Omental fat pad (tissue), 4 donors: Measurements from ENCODE around the gene KMT2C. TPM values are rescaled to one million over a fixed set of nuclear protein-coding genes. Genes with fewer than 3 reads are reported as not detected.

Experiments
- ATAC-seq: fragments of 150-250 bp; one replicate; pipeline ENCODE4 v1.9.1; 2016; ENCODE audit warnings: mild to moderate bottlenecking, moderate library complexity; ENCODE audit not compliant: low FRiP score
- DNase-seq: peaks from one replicate; pipeline ENCODE4 v3.0.0-alpha.2; 2019; ENCODE audit warnings: low spot score
- total RNA-seq, 4 donors: library from RNA; depleted of rRNA; stranded (reverse); fragments of >200 nt; gene quantifications; one replicate each; pipeline ENCODE4 v1.1.0, GENCODE V29; 2016
- TF ChIP-seq, protein P1 (sequence below), 3 donors: fragments of 450-650 bp; IDR thresholded peaks; one replicate each; pipeline ENCODE4 v1.5.1; 2016 to 2017; ENCODE audit warnings: antibody characterized with exemption in 3 of 3, mild to moderate bottlenecking in 3 of 3, moderate library complexity in 2 of 3

The KMT2C gene
- total RNA-seq, 4 donors from 2014 or later: 52.5 to 84.3 (median 59.2) TPM

DNA sequence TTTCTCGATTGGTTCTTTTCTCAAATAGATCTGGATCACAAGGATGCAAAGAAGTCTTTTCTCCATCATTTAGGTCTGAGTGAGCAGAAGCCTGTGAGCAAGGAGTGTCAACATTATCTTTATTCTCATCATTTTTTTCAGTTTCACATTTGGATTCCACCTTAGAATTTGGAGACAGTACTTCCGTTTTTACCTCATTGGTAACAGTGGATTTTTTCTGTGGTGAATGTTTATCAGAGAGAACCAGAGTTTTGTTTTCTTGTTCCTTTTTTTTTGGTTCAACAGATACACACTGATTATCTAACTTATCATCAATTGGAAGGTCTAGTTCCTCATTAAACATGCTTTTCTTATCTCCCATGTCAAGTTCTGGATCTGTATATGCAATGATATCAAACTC lies 259.0 kb downstream of the KMT2C start:
- ATAC-seq: no peak
- TF ChIP-seq, protein P1, sequence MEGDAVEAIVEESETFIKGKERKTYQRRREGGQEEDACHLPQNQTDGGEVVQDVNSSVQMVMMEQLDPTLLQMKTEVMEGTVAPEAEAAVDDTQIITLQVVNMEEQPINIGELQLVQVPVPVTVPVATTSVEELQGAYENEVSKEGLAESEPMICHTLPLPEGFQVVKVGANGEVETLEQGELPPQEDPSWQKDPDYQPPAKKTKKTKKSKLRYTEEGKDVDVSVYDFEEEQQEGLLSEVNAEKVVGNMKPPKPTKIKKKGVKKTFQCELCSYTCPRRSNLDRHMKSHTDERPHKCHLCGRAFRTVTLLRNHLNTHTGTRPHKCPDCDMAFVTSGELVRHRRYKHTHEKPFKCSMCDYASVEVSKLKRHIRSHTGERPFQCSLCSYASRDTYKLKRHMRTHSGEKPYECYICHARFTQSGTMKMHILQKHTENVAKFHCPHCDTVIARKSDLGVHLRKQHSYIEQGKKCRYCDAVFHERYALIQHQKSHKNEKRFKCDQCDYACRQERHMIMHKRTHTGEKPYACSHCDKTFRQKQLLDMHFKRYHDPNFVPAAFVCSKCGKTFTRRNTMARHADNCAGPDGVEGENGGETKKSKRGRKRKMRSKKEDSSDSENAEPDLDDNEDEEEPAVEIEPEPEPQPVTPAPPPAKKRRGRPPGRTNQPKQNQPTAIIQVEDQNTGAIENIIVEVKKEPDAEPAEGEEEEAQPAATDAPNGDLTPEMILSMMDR (IDR thresholded peaks at IDR 0.05): no peak

DNA sequence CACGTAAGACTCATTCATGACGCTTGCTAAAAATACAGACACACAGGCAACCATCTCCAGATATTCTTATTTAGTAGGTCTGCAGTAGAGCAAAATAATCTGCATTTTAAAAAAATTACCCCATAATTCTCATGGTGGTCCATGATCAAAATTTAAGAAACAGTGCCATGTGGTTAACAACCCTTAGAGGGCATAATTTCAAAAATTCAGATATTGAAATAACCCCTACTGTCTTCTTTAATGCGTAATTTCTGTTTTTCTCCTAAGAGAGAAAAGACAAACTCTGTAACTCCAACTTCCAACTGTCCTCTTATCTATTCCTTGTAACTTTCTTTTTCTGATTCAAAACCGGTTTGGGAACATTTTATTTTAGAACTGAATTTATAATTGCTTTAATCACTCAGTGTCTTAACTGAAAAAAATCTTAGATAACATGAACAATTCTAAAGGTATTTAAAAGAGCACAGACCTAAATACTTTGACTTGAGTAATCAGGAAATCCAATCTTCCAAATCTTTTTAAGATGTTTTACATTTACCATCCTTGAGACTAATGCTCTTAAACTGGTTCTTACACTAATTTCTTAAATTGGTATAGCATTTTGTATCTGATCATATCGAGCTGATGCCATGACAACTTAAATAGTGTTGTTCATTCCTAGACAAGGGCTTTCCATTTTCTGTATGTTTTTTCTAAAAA lies 262.3 kb downstream of the KMT2C start:
- no peak for DNase-seq
- ATAC-seq: no peak
- TF ChIP-seq, protein P1 (IDR thresholded peaks at IDR 0.05): no peak

More for the DNA sequence above, 259.0 kb downstream of the KMT2C start:
- no peak for DNase-seq

DNA sequence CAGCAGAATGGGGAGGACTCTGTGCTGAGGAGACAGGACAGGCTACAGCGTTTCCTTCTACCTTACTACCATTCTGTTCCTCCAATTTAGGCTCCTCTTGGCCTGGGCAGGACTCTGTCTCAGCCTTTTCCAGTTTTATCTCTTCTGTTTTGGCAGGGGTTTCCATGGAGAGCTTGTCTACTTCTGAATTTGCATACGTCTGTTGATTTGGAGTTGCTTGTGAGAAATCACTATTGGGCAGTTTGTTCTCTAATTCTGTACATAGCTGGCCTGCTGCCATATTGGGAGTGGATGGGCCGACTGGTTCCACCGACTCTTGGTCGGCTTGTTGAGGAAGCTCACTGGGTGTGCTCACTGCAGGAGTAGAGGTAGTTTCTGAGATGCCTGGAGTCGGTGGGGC lies 273.5 kb downstream of the KMT2C start:
- TF ChIP-seq, protein P1 (IDR thresholded peaks at IDR 0.05): no peak

DNA sequence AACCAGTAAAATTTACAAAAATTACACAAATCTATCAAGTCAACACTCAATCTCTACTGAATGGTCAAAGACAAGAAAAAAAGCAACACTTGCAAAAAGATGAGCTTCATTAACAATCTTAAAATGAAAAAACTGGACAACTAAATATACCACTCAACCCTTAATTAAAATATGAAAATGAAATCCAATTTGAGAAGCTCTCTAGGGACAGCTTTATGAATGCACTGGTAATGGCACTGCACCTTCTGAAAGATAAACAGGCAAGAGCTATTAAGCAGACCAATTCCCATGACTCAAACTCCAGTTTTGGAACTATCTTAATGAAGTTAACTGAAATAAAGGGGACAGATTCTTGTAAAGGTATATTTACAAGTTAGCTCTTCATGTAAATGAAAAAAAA lies 274.6 kb downstream of the KMT2C start:
- TF ChIP-seq, protein P1 (IDR thresholded peaks at IDR 0.05): no peak
- ATAC-seq (no peak), DNase-seq (no peak)

More for the DNA sequence above, 273.5 kb downstream of the KMT2C start:
- no peak for ATAC-seq
- no peak for DNase-seq

DNA sequence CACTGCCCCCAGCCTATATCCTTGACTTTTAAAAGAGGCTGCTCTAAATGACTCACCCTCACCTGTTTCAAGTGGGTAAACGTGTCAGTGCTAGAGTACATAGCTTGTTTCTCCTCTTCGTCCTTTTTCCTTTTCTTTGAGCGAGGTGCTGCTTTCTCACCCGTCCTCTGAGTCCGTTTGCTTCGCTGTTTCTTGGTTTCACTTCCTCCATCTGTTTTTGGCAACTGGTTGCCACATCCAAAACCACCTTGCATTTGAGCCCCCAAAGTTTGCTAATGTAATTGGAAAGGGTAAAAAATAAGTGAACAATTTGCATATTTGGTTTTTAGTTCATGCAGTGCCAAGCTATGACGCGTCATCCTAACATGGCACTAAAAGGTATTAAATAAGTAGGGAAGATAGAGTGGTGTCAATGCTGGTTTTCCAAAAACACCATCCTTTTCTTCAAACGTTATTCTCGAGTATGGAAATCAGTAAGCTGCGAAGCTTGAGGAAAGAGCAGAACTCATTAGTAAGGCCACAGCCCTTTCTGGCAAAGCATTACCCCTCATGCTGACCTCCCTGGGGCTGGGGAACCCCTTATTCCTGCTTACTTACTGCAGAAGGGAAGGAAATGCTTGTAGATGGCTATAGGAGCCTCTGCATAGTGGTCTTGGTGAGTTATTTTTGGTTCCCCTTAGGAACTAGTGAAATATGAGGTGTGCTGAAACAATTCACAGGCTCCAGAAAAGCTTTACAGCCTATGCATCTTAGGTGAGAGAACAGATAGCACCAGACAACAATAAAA lies 276.8 kb downstream of the KMT2C start:
- DNase-seq (no peak), ATAC-seq (no peak)
- TF ChIP-seq, protein P1 (IDR thresholded peaks at IDR 0.05): no peak

DNA sequence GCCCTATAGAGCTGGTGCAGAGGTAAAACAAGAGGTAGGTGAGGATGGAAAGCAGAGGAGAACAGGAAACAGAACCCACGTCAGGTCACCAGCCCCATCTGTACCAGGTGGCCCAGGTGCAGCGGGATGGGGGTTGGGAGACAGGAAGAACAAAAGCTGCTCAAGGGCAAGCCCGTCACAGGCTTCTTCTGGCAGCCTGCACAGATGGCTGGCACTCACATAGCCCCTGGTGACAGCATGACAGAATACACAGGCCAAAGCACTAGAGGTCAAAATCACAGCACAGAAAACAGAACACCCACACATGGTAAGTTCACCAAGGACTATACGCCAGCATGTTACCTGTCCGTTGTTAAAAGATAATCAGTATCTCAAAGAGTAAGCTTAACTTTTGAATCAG lies 283.5 kb downstream of the KMT2C start:
- DNase-seq: no peak
- TF ChIP-seq, protein P1 (IDR thresholded peaks at IDR 0.05): no peak
- ATAC-seq: no peak
